HAP-1 (cell line): ENCODE measurements around the gene C16orf92.

Source experiments
- DNase-seq, 2 experiments: peaks; one replicate each; pipeline ENCODE4 v3.0.0-alpha.2; 2016 to 2020; ENCODE audit warnings: low spot score in 2 of 2
- H3K27me3 ChIP-seq: fragments of 250-450 bp; sonication (Bioruptor Pico); 2 replicates; pipeline ENCODE4 v1.5.1; 2020; ENCODE audit warnings: low read depth, mild to moderate bottlenecking, moderate library complexity
- H3K36me3 ChIP-seq: fragments of 250-450 bp; sonication (Bioruptor Pico); replicated peaks from 2 replicates; pipeline ENCODE4 v1.5.1; 2020; ENCODE audit warnings: mild to moderate bottlenecking
- H3K4me1 ChIP-seq: fragments of 250-450 bp; sonication (Bioruptor Pico); 2 replicates; pipeline ENCODE4 v1.5.1; 2020; ENCODE audit warnings: mild to moderate bottlenecking
- H3K4me3 ChIP-seq: fragments of 250-450 bp; sonication (Bioruptor Pico); 2 replicates; pipeline ENCODE4 v1.5.1; 2020; ENCODE audit warnings: mild to moderate bottlenecking, moderate library complexity
- H3K9me3 ChIP-seq: fragments of 250-450 bp; sonication (Bioruptor Pico); 2 replicates; pipeline ENCODE4 v1.5.1; 2020; ENCODE audit warnings: mild to moderate bottlenecking, moderate library complexity
- in situ Hi-C: fragments of 300-500 bp; cut with MboI; formaldehyde crosslinking; loops from 3 replicates; pipeline ENCODE4 v1.14.3; 2020; ENCODE audit warnings: low sequenced_read_pairs, inconsistent platforms, mixed read lengths

Gene C16orf92, protein sequence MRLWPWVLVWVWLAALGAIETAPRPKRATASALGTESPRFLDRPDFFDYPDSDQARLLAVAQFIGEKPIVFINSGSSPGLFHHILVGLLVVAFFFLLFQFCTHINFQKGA

DNA sequence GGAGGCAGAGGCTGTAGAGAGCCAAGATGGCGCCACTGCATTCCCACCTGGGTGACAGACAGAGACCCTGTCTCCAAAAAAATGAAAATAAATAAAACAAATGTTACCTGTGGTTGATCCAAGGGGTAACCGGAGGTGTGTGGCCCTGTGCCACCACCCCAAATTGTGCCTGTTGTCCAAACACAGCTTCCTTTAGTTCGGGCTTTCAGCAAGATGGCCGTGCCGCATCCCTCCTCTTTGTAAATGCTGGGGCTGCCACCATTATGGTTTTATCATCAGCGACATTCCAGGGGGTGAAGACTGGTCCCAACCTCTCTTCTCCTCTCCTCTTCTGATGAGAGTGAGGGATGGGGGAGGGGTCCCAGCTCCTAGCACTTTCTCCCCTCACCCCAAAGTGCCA is at the start of gene C16orf92:
Gene C16orf92, plus strand, starts transcription at position 312 of the 400 bp plus-strand sequence. CDS start 143 bp downstream, outside the sequence.
- Histone ChIP-seq H3K4me1 (peaks cover 5% of the 10 kb centered on the region; the same call in 1 of the 2 replicates), H3K9me3 (no peaks in the 10 kb centered on the region), H3K36me3 (no peaks in the 10 kb centered on the region), H3K4me3 (no peak within 1 kb of the TSS), H3K27me3 (peaks cover 28% of the 10 kb centered on the region)
- in situ Hi-C loops = loop anchor here (10.0 kb wide), 1 partner anchor 328 kb away; no protein-coding TSS in a partner anchor
- no peak for DNase-seq

DNA sequence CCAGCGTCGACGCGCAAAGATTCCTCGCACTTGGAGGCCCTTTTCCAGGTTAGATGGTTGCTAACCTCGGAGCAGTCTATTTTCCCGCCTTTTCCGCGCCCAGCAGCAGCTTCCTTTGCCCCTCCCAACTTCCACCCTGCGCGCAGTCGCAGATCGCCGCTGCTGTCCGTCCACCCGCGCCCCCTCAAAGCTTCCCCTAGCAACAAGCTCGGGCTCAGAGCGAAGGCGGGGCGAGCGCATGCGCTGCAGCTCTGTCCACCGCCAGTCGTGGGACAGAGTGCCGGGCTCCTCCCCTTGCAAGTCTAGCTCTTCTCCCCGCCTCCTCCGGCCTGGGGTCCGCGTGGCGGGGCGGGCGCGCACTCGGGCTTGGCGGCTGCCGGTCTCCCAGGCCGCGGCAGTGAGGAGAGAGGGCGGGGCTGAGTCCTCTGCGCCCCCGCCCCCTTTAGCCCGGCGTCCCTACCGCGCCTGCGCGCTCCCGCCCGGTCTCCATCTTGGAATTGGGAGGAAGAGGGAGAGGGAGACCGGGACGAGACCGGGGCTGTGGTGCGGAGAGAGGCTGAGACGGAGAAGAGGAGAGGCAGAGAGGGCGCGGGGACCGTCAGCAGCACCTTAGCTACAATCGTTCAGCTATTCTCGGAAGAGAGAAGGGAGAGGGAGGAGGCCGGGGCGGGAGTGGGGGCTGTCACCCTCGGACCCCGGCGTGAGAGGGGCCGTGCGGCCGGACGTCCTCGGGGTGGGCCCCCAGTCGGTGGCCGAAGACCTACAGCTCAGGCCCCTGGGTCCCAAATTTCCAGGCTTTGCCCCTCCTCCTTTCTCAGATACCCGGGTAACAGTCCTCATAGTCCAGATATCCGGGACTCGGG is 49.4 kb upstream of the C16orf92 start, which contains the start of gene TAOK2:
Gene TAOK2, plus strand, starts transcription at position 485 of the 863 bp plus-strand sequence. CDS start 3,905 bp downstream, outside the sequence.
- Histone ChIP-seq H3K36me3 (peaks cover 23% of the 10 kb centered on the region), H3K4me3 (peak within 1 kb of the TSS; percentile 73)

DNA sequence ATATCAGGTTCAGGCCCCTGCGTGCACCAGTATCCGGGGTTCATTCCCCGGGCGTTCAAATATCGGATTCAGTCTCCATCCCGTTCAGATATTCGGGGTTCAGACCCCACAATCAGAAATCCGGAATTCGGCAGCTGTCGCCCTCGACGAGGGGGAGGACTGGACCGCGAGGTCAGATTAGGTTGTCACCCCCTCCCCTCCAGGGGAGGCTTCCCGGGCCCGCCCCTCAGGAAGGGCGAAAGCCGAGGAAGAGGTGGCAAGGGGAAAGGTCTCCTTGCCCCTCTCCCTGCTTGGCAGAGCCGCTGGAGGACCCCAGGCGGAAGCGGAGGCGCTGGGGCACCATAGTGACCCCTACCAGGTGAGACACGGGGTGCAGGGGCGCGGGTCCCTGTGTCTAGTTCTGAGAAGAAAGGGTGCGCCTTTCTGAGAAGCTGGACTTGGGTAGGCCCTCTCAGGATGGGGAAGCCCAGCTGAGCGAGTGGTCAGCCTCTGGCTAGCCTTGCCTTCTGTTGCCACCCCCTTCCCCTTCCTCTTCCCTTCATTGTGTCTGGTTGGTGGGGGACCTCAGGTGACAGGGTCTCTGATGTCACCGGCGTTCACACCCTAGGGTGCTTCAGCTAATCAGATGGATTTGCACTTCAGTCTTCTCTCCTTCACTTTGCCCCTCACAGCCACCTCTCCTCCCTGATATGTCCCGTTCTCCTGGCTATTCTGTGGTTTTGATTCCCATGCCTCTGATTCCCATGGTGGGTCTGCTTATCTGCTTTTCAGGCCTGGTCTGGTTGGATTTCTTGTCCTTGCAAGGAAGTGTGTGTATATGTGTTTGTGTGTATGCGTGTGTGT is 48.5 kb upstream of the C16orf92 start:
- peak overlapping the region; percentile 73 for H3K4me3 ChIP-seq
- peaks cover 4% of the 10 kb centered on the region; the same call in 1 of the 2 replicates for H3K4me1 ChIP-seq
- no peak for DNase-seq
- H3K27me3 ChIP-seq = no peaks in the 10 kb centered on the region
- peaks cover 6% of the 10 kb centered on the region for H3K9me3 ChIP-seq
- in situ Hi-C loops = no loop called here
- peaks cover 30% of the 10 kb centered on the region for H3K36me3 ChIP-seq

More for the DNA sequence above, 49.4 kb upstream of the C16orf92 start, which contains the start of gene TAOK2:
- in situ Hi-C loops = no loop called here
- Histone ChIP-seq H3K9me3 (peaks cover 6% of the 10 kb centered on the region), H3K27me3 (no peaks in the 10 kb centered on the region), H3K4me1 (peaks cover 4% of the 10 kb centered on the region; the same call in 1 of the 2 replicates)
- peak; percentile 98 to 99 for DNase-seq

DNA sequence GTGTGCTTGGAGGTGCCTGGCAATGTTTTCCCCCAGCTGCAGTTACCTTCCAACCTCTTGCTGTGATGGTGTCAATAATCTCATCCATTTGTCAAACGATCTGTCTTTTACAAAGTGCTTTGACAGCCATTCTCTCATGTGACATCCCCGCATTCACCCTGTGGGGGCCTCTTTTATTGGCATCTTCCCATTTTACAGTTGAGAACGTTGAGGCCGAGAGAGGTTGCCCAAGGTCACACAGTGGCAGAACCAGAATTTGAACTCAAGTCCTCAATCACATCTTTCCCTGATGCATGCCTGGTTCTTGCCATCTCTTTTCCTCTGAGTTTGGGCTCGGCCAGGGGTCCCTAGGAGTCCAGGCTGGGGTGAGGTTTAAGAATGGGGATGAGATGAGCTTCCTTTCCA is 47.9 kb upstream of the C16orf92 start:
- H3K4me3 ChIP-seq = peak overlapping the region; percentile 73
- no peak for DNase-seq
- H3K9me3 ChIP-seq = peaks cover 6% of the 10 kb centered on the region
- peaks cover 36% of the 10 kb centered on the region for H3K36me3 ChIP-seq
- in situ Hi-C loops = no loop called here
- no peaks in the 10 kb centered on the region for H3K27me3 ChIP-seq
- H3K4me1 ChIP-seq = peaks cover 4% of the 10 kb centered on the region; the same call in 1 of the 2 replicates

DNA sequence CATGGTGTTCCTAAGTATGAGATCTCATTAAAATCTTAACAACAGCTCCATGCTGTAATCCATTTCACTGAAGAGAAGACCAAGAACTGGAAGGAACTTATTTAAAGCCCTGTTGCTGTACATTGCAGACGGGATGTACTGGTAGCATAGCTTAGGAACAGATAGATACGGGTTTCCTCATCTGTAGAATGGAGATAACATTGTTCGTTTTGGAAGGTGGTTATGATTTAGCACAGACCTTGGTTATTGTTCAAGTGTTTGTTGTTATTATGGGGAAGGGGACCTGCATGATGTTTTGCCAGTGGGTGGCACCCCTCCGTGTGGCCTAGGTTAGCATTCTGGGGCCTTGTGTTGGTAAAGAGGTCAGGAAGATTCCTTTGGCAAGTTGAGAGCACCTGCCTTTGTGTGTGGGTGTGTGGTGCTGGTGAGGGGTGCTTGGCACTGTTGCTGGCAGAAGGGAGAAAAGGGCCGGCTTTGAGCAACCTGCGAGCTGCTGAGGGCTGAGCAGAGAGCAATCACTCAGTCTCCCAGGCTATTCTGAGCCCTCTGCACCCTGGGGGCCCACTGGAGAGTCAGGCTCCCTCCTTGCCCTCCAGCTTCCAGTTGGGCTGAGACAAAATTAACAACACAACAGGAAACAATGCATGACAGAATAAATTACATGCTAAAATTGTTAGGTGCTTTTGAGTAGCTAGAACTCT is 47.0 kb upstream of the C16orf92 start:
- Histone ChIP-seq H3K36me3 (peaks cover 39% of the 10 kb centered on the region), H3K9me3 (peaks cover 6% of the 10 kb centered on the region), H3K27me3 (no peaks in the 10 kb centered on the region), H3K4me1 (peaks cover 4% of the 10 kb centered on the region; the same call in 1 of the 2 replicates), H3K4me3 (peak overlapping the region; percentile 73)
- in situ Hi-C loops = no loop called here
- peak; percentile 55 to 75 for DNase-seq

DNA sequence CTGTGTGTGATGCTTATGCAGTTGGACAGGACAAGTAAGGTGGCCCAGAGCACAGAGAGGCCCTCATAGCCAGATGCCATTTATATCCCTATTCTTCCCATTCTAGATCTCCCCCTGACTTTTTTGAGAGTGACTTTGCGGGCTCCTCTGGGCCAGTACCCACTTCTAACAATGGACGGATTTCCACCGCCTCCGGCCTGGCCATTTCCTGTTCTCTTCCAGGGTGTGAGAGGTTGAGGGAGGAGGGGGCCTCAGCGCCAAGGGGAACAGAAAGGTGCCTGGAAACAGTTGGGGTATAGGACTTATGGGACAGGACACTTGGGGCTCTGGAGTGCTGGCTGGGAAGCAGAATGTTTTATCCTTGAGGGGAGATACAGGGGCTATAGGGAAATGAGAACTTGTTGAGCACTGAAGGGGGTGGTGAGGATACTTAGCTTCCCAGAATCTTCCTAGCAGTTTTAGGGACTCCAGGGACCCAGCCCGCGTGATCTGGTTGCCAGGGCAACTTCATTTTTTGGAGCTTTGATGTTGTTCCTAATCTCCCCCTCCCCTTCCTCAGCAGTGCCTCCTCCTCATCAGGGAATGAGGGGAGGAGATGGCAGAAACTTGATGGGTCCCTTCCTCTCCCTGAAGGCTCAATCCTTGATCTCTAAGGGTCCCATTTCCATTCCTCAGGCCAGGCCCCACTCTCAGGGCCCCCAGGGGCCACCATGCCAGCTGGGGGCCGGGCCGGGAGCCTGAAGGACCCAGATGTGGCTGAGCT is 45.8 kb upstream of the C16orf92 start:
- Histone ChIP-seq H3K36me3 (peaks cover 48% of the 10 kb centered on the region), H3K4me3 (no peak overlapping the region)
- DNase-seq = no peak

DNA sequence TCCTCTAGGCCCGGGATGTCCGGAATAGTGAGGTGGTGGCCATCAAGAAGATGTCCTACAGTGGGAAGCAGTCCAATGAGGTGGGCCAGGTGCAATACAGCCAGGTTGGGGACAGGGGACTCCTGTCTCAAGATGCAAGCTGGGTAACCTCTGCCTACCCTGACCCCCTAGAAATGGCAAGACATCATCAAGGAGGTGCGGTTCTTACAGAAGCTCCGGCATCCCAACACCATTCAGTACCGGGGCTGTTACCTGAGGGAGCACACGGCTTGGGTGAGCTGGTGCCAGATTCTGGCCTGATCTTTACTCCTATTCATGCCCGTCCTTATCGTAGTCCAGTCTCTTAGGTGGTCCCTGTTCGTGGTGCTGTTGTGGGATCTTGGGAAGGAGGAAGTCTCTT is 44.9 kb upstream of the C16orf92 start:
- no peak overlapping the region for H3K4me3 ChIP-seq
- peaks cover 50% of the 10 kb centered on the region for H3K36me3 ChIP-seq
- in situ Hi-C loops = no loop called here
- H3K9me3 ChIP-seq = peaks cover 2% of the 10 kb centered on the region
- DNase-seq = no peak
- peaks cover 4% of the 10 kb centered on the region; the same call in 1 of the 2 replicates for H3K4me1 ChIP-seq
- no peaks in the 10 kb centered on the region for H3K27me3 ChIP-seq

More for the DNA sequence above, 45.8 kb upstream of the C16orf92 start:
- H3K9me3 ChIP-seq = peaks cover 6% of the 10 kb centered on the region
- peaks cover 4% of the 10 kb centered on the region; the same call in 1 of the 2 replicates for H3K4me1 ChIP-seq
- H3K27me3 ChIP-seq = no peaks in the 10 kb centered on the region
- in situ Hi-C loops = no loop called here

DNA sequence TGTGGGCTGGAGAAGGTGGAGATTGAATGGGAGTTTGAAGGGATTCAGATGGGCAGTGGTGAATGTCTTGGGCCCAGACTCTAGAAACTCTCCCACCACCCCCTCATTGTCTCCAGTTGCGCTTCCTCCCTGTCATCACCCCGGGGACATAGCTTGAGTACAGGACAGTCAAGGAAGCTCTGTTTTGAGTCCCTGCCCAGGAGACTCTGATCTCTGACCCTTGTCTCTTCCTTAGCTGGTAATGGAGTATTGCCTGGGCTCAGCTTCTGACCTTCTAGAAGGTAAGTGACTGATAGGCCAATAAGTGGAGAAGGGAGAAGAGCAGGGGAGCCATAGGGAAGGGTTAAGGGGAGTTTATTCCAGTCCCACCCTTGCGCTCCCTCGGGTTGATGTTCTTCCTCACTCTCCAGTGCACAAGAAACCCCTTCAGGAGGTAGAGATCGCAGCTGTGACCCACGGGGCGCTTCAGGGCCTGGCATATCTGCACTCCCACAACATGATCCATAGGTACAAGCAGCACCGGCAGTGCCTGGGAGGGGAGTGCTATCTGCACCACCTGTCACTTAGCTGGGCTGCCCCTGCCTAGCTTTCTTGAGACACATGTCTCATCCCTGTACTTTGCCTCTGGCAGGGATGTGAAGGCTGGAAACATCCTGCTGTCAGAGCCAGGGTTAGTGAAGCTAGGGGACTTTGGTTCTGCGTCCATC is 44.3 kb upstream of the C16orf92 start:
- no peaks in the 10 kb centered on the region for H3K9me3 ChIP-seq
- peaks cover 4% of the 10 kb centered on the region; the same call in 1 of the 2 replicates for H3K4me1 ChIP-seq
- in situ Hi-C loops = no loop called here
- no peak overlapping the region for H3K4me3 ChIP-seq
- no peak for DNase-seq
- no peaks in the 10 kb centered on the region for H3K27me3 ChIP-seq
- H3K36me3 ChIP-seq = peaks cover 55% of the 10 kb centered on the region

DNA sequence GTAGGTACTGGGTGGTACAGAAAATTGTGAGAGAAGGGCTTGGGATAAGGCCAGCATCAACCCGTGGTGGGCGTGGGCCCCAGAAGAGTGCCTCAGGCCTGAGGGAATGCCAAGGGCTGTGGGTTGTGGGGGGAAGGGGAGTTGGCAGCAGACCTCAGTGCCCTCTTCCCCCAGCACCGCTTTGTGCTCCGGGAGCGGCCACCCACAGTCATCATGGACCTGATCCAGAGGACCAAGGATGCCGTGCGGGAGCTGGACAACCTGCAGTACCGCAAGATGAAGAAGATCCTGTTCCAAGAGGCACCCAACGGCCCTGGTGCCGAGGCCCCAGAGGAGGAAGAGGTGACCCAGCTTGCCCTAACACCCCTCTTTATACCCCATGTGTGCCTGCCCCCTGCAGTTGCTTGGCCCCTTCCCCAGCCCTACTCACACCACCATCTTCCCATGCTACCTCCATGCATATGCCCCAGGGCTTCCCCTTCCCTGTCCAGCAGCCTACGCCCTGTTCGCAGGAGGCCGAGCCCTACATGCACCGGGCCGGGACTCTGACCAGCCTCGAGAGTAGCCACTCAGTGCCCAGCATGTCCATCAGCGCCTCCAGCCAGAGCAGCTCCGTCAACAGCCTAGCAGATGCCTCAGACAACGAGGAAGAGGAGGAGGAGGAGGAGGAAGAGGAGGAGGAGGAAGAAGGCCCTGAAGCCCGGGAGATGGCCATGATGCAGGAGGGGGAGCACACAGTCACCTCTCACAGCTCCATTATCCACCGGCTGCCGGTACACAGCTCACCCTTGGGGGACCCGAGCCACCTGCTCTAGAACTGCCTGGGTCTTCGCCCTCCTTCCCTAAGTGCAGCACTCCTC is 40.2 kb upstream of the C16orf92 start:
- H3K36me3 ChIP-seq = peaks cover 93% of the 10 kb centered on the region
- H3K9me3 ChIP-seq = no peaks in the 10 kb centered on the region
- no peaks in the 10 kb centered on the region for H3K27me3 ChIP-seq
- in situ Hi-C loops = no loop called here
- DNase-seq = no peak
- H3K4me1 ChIP-seq = no peaks in the 10 kb centered on the region
- H3K4me3 ChIP-seq = no peak overlapping the region

DNA sequence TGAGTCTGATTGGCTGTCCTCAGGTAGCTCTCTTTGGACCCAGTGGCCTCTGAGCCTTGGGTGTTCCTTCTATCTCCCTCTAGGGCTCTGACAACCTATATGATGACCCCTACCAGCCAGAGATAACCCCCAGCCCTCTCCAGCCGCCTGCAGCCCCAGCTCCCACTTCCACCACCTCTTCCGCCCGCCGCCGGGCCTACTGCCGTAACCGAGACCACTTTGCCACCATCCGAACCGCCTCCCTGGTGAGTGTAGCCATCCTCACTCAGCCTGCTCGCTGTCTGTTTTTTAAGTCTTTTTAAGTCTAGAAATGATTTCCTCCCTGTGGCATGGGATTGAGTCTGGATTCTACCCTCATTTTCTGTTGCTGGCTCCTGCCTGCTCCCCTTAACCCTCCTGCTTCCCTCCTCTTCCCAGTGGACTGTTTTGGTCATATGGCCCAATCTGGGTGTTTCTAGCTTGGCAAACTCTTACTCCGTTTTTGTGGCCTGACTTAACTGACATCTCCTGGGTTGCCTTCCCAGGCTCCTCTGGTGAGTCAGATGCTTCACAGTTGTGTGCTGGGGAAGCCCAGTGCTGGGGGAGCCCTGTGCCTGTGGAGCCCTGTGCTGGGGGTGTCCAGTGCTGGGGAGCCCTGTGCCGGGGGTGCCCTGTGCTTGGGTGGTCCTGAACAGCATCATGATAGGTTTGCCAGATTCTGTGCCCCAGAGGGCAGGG is 39.4 kb upstream of the C16orf92 start:
- Histone ChIP-seq H3K27me3 (no peaks in the 10 kb centered on the region), H3K4me1 (no peaks in the 10 kb centered on the region), H3K9me3 (no peaks in the 10 kb centered on the region), H3K36me3 (peaks cover 93% of the 10 kb centered on the region), H3K4me3 (no peak overlapping the region)
- in situ Hi-C loops = no loop called here
- DNase-seq = no peak
